GM23338 (cell line): ENCODE data around the gene EPG5. TPM values are rescaled to one million over a fixed set of nuclear protein-coding genes. Genes with fewer than 3 reads are reported as not detected.

ENCODE experiments used
- ATAC-seq: fragments of 200-7000 bp; cut with Tn5 transposase; 3 replicates; pipeline ENCODE4 v1.9.1; 2020
- DNase-seq: peaks from one replicate; pipeline ENCODE4 v3.0.0-alpha.2; 2015; ENCODE audit warnings: low spot score
- H2AFZ ChIP-seq: fragments of 200-600 bp; sonication (generic); 2 replicates; pipeline ENCODE4 v1.8.0; 2016; ENCODE audit warnings: antibody characterized with exemption, mild to moderate bottlenecking, moderate library complexity
- H3F3A ChIP-seq: fragments of 200-600 bp; sonication (generic); replicated peaks from 2 replicates; pipeline ENCODE4 v1.8.0; 2017; ENCODE audit warnings: antibody characterized with exemption, mixed run types, low read depth
- H3K27ac ChIP-seq: fragments of 200-600 bp; sonication (generic); 2 replicates; pipeline ENCODE4 v1.6.1; 2016; ENCODE audit warnings: low read depth
- H3K27me3 ChIP-seq: fragments of 200-600 bp; sonication (generic); 2 replicates; pipeline ENCODE4 v1.8.0; 2016; ENCODE audit warnings: mild to moderate bottlenecking, mixed run types, moderate library complexity; ENCODE audit not compliant: insufficient read depth
- H3K36me3 ChIP-seq: fragments of 200-600 bp; sonication (generic); 2 replicates; pipeline ENCODE4 v1.8.0; 2016; ENCODE audit warnings: mild to moderate bottlenecking; ENCODE audit not compliant: insufficient read depth
- H3K4me1 ChIP-seq: fragments of 200-600 bp; sonication (generic); 2 replicates; pipeline ENCODE4 v1.8.0; 2016; ENCODE audit warnings: mild to moderate bottlenecking, moderate library complexity; ENCODE audit not compliant: insufficient read depth
- H3K4me2 ChIP-seq: fragments of 200-600 bp; sonication (generic); 2 replicates; pipeline ENCODE4 v1.7.1; 2017; ENCODE audit warnings: mixed run types
- H3K4me3 ChIP-seq: fragments of 200-600 bp; sonication (generic); 2 replicates; pipeline ENCODE4 v1.6.1; 2016; ENCODE audit warnings: mixed run types
- H3K79me2 ChIP-seq: fragments of 200-600 bp; sonication (generic); replicated peaks from 2 replicates; pipeline ENCODE4 v1.8.0; 2017; ENCODE audit warnings: mild to moderate bottlenecking; ENCODE audit not compliant: insufficient read depth
- H3K9me2 ChIP-seq: fragments of 200-600 bp; sonication (generic); 2 replicates; pipeline ENCODE4 v1.8.0; 2017; ENCODE audit not compliant: insufficient read depth
- H4K20me1 ChIP-seq: fragments of 200-600 bp; sonication (generic); replicated peaks from 2 replicates; pipeline ENCODE4 v1.8.0; 2017; ENCODE audit warnings: mild to moderate bottlenecking; ENCODE audit not compliant: insufficient read depth
- H3K27ac Mint-ChIP-seq: 2 replicates; pipeline ENCODE4 v1.8.0; 2020; ENCODE audit warnings: inconsistent platforms, mild to moderate bottlenecking, moderate library complexity, mixed read lengths
- H3K27me3 Mint-ChIP-seq: 3 replicates; pipeline ENCODE4 v1.8.0; 2022; ENCODE audit warnings: low read depth, mild to moderate bottlenecking, moderate library complexity, mixed read lengths, inconsistent platforms; ENCODE audit not compliant: insufficient read depth, poor library complexity
- H3K36me3 Mint-ChIP-seq: 3 replicates; pipeline ENCODE4 v1.8.0; 2021; ENCODE audit warnings: low read depth, mild to moderate bottlenecking, inconsistent platforms, moderate library complexity, mixed read lengths
- H3K4me1 Mint-ChIP-seq: 3 replicates; pipeline ENCODE4 v1.8.0; 2020; ENCODE audit warnings: mild to moderate bottlenecking, inconsistent platforms, mixed read lengths
- H3K4me3 Mint-ChIP-seq: 3 replicates; pipeline ENCODE4 v1.8.0; 2021; ENCODE audit warnings: moderate library complexity, mild to moderate bottlenecking, inconsistent platforms, mixed read lengths
- H3K9me3 Mint-ChIP-seq: 3 replicates; pipeline ENCODE4 v1.8.0; 2020; ENCODE audit warnings: moderate library complexity, mild to moderate bottlenecking, inconsistent platforms, mixed read lengths
- CREB1 ChIP-seq: fragments of 250-450 bp; sonication (Bioruptor Pico); IDR thresholded peaks from 2 replicates; pipeline ENCODE4 v1.5.0; 2020; ENCODE audit warnings: low read depth, mild to moderate bottlenecking, moderate library complexity
- ETS1 ChIP-seq: IDR thresholded peaks from 2 replicates; pipeline ENCODE4 v1.6.1; 2016; ENCODE audit warnings: antibody characterized with exemption
- EZH2 ChIP-seq: fragments of 200-600 bp; sonication (generic); IDR thresholded peaks from one replicate; pipeline ENCODE4 v1.8.0; 2017; ENCODE audit warnings: antibody characterized with exemption, mild to moderate bottlenecking, low read depth; ENCODE audit not compliant: unreplicated experiment
- EZH2phosphoT487 ChIP-seq: fragments of 200-600 bp; sonication (generic); IDR thresholded peaks from one replicate; pipeline ENCODE4 v1.8.1; 2018; ENCODE audit warnings: antibody characterized with exemption; ENCODE audit not compliant: unreplicated experiment
- JUNB ChIP-seq: IDR thresholded peaks from one replicate; pipeline ENCODE4 v1.6.1; 2016; ENCODE audit warnings: antibody characterized with exemption; ENCODE audit not compliant: unreplicated experiment
- NANOG ChIP-seq: IDR thresholded peaks from 2 replicates; pipeline ENCODE4 v1.6.1; 2016; ENCODE audit warnings: antibody characterized with exemption, borderline replicate concordance
- POLR2AphosphoS5 ChIP-seq: IDR thresholded peaks from 2 replicates; pipeline ENCODE4 v1.6.1; 2016; ENCODE audit warnings: antibody characterized with exemption, low read depth
- STAT1 ChIP-seq: IDR thresholded peaks from one replicate; pipeline ENCODE4 v1.6.1; 2016; ENCODE audit warnings: antibody characterized with exemption; ENCODE audit not compliant: unreplicated experiment
- ZNF114 ChIP-seq: fragments of 250-450 bp; sonication (Bioruptor Pico); IDR thresholded peaks from 2 replicates; pipeline ENCODE4 v1.5.0; 2020; ENCODE audit warnings: mild to moderate bottlenecking, moderate library complexity
- ZNF331 ChIP-seq: fragments of 250-450 bp; sonication (Bioruptor Pico); IDR thresholded peaks from 2 replicates; pipeline ENCODE4 v1.5.0; 2020; ENCODE audit warnings: low read depth, mild to moderate bottlenecking, moderate library complexity
- ZNF462 ChIP-seq: fragments of 250-450 bp; sonication (Bioruptor Pico); IDR thresholded peaks from 2 replicates; pipeline ENCODE4 v1.5.0; 2020; ENCODE audit warnings: mild to moderate bottlenecking, moderate library complexity
- polyA plus RNA-seq: library from polyadenylated mRNA; unstranded; fragments of >200 nt; fragmentation: Nextera tagmentation; extraction: Ambion mirVana; gene quantifications from 2 replicates; pipeline ENCODE4 v1.2.1, GENCODE V29; 2016
- total RNA-seq: library from RNA; depleted of rRNA; stranded (reverse); fragments of >200 nt; shearing (Covaris generic); gene quantifications from 2 replicates; pipeline ENCODE4 v1.2.3, GENCODE V29; 2014
- TF ChIP-seq, protein P1 (sequence below), 2 experiments: fragments of 200-600 bp in 1 of 2; sonication (generic) in 1 of 2; conservative IDR thresholded peaks; 2 replicates each; pipeline versions ENCODE4 v1.5.1 to v1.6.1; 2016 to 2017; ENCODE audit warnings: antibody characterized with exemption in 2 of 2, low read depth in 2 of 2, mild to moderate bottlenecking in 2 of 2, moderate library complexity in 1 of 2
- TF ChIP-seq, protein P2 (sequence below): IDR thresholded peaks from one replicate; pipeline ENCODE4 v1.6.1; 2018; ENCODE audit warnings: antibody characterized with exemption; ENCODE audit not compliant: unreplicated experiment

The EPG5 gene
- total and polyA plus RNA-seq, 2 experiments from 2014 or later, result 4.1 to 29.2 TPM

- Histone ChIP-seq H3K27ac (no peak overlapping the region), H3K4me2 (no peak overlapping the region), H3K4me3 (no peak overlapping the region), H3F3A (no peaks in the 10 kb centered on the region), H3K79me2 (peaks cover 8% of the 10 kb centered on the region; the same call in 1 of the 2 replicates), H3K9me2 (no peaks in the 10 kb centered on the region), H3K27me3 (no peaks in the 10 kb centered on the region), H3K4me1 (no peaks in the 10 kb centered on the region), H4K20me1 (peaks cover 4% of the 10 kb centered on the region; the same call in 1 of the 2 replicates), H3K36me3 (peaks cover 12% of the 10 kb centered on the region; the same call in 1 of the 2 replicates), H2AFZ (no peak overlapping the region)
- peaks cover 12% of the 10 kb centered on the region for H3K36me3 Mint-ChIP-seq
- ATAC-seq (no peak), DNase-seq (no peak)
- H3K4me3 Mint-ChIP-seq, result no peak overlapping the region
- H3K9me3 Mint-ChIP-seq, result no peaks in the 10 kb centered on the region
- TF ChIP-seq STAT1, result no peak
- TF ChIP-seq EZH2, result no peak
- no peak for TF ChIP-seq CREB1 (CRISPR knock-in tag)
- no peak for TF ChIP-seq ZNF462
- TF ChIP-seq POLR2AphosphoS5, result no peak
- no peak for TF ChIP-seq ETS1
- TF ChIP-seq EZH2phosphoT487, result no peak
- no peak for TF ChIP-seq ZNF331 (CRISPR knock-in tag)
- TF ChIP-seq JUNB, result no peak
- TF ChIP-seq NANOG, result no peak
- TF ChIP-seq, protein P1, sequence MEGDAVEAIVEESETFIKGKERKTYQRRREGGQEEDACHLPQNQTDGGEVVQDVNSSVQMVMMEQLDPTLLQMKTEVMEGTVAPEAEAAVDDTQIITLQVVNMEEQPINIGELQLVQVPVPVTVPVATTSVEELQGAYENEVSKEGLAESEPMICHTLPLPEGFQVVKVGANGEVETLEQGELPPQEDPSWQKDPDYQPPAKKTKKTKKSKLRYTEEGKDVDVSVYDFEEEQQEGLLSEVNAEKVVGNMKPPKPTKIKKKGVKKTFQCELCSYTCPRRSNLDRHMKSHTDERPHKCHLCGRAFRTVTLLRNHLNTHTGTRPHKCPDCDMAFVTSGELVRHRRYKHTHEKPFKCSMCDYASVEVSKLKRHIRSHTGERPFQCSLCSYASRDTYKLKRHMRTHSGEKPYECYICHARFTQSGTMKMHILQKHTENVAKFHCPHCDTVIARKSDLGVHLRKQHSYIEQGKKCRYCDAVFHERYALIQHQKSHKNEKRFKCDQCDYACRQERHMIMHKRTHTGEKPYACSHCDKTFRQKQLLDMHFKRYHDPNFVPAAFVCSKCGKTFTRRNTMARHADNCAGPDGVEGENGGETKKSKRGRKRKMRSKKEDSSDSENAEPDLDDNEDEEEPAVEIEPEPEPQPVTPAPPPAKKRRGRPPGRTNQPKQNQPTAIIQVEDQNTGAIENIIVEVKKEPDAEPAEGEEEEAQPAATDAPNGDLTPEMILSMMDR (conservative IDR thresholded peaks at IDR 0.05; ENCODE audit: low read depth in 2 of 2), result no peak
- TF ChIP-seq, protein P2, sequence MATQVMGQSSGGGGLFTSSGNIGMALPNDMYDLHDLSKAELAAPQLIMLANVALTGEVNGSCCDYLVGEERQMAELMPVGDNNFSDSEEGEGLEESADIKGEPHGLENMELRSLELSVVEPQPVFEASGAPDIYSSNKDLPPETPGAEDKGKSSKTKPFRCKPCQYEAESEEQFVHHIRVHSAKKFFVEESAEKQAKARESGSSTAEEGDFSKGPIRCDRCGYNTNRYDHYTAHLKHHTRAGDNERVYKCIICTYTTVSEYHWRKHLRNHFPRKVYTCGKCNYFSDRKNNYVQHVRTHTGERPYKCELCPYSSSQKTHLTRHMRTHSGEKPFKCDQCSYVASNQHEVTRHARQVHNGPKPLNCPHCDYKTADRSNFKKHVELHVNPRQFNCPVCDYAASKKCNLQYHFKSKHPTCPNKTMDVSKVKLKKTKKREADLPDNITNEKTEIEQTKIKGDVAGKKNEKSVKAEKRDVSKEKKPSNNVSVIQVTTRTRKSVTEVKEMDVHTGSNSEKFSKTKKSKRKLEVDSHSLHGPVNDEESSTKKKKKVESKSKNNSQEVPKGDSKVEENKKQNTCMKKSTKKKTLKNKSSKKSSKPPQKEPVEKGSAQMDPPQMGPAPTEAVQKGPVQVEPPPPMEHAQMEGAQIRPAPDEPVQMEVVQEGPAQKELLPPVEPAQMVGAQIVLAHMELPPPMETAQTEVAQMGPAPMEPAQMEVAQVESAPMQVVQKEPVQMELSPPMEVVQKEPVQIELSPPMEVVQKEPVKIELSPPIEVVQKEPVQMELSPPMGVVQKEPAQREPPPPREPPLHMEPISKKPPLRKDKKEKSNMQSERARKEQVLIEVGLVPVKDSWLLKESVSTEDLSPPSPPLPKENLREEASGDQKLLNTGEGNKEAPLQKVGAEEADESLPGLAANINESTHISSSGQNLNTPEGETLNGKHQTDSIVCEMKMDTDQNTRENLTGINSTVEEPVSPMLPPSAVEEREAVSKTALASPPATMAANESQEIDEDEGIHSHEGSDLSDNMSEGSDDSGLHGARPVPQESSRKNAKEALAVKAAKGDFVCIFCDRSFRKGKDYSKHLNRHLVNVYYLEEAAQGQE, result no peak
- TF ChIP-seq ZNF114 (CRISPR knock-in tag), result no peak
- peaks cover 3% of the 10 kb centered on the region for H3K27me3 Mint-ChIP-seq
- no peak overlapping the region for H3K27ac Mint-ChIP-seq
- no peaks in the 10 kb centered on the region for H3K4me1 Mint-ChIP-seq
These were observed 12.8 kb downstream of the EPG5 start for GRCh38 chr18:45954070-45954934.
